Peyer's patch (tissue), 4 donors: Measurements from ENCODE around the gene SNRNP70.

ENCODE experiments used
- CTCF ChIP-seq, 6 experiments: fragments of 450-650 bp in 4 of 6; fragments of 200-600 bp in 2 of 6; sonication (generic) in 1 of 6; IDR thresholded peaks; one replicate each; pipeline ENCODE4 v1.5.1; 2017 to 2019; ENCODE audit warnings: antibody characterized with exemption in 6 of 6, mild to moderate bottlenecking in 3 of 6, moderate library complexity in 1 of 6
- POLR2A ChIP-seq, 2 donors: fragments of 450-650 bp; IDR thresholded peaks; one replicate each; pipeline ENCODE4 v1.5.1; 2017; ENCODE audit warnings: antibody characterized with exemption in 2 of 2, mild to moderate bottlenecking in 2 of 2, moderate library complexity in 2 of 2

GRCh38 chr19:49154279-49154678 is 69.0 kb downstream of the SNRNP70 start:
- TF ChIP-seq CTCF (IDR thresholded peaks at IDR 0.05) (no peak), POLR2A (IDR thresholded peaks at IDR 0.05) (no peak)
